HG02938 (cell line): ENCODE results near the gene LUC7L2.
"Not testable (repeated sequence)": the region's sequence is repeated elsewhere in the genome, so short reads cannot be mapped to it uniquely, and the experiment has no call there.

Experiments
- ATAC-seq: cut with Tn5 transposase; IDR thresholded peaks from one replicate; pipeline ENCODE4 v1.9.1; 2021; ENCODE audit warnings: mild to moderate bottlenecking, moderate library complexity; ENCODE audit not compliant: unreplicated experiment

The LUC7L2 gene

DNA sequence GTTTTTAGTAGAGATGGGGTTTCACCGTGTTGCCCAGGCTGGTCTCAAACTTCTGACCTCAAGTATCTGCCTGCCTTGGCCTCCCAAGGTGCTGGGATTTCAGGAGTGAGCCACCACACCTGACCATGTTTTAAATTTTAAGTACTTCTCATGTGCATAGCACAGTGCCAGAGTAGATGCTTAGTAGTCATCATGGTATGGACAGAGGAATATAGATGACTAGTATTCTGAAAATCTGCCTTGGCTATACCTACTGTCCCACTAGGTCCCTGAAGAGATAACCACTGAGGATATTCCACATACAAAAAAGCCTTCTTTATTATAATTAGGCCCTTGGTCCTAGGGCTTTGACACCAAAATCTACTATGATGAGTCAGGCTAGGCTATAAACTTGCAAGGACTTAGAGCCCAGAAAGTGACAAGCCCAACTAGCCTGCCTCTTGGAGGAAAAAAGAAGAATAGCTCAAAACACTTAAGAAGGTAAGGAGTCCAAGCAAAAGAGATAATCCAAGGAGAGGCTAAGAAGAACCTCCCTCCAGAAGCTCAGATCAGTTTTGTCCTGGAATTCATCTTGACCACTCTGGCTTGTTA lies 34.0 kb downstream of the LUC7L2 start:
- no peak for ATAC-seq

DNA sequence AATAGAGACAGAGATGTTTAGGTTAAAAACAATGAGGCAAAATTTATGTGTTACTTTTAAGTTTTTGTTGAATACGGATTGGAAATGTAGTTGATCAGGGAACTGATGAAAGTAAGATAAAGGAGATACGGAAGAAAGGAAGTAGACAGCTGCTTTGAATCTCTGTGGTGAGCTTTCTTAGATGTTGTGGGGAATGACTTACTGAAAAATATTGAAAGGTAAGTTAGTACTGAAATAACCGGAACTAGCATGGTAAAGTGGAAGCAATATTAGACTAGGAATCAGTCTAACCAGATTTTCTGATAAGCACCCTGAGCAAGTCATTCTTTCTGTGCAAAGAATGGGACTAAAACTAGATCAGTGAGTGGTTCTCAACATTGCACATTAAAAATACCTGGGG lies 34.8 kb downstream of the LUC7L2 start:
- ATAC-seq = no peak

DNA sequence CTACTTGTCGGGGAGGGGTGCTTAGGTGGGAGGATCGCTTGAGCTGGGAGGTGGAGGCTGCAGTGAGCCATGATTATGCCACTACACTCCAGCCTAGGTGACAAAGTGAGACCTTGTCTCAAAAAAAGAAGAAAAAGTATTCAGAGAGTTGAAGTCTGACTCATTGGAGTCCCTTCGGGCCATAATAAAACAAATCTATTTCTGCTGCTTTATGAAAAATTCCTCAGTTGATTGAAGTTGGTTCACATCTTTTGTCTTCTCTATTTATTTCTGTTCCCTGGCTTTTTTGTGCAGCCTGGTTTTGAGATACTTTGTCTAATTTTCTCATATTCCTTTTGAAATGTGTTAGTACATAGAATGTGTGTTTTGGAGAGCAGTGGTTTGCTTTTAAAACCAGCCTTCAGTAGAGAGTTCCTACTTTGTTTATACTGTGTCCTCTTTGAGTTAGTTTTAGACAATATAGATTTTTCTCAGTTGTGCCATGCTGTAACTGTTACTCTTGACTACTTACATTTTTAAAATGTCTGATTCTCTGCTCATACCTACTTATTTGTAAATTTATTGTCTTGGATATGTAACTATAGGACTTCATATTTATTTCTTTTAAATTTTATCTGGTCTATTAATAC lies 36.7 kb downstream of the LUC7L2 start:
- ATAC-seq = no peak

DNA sequence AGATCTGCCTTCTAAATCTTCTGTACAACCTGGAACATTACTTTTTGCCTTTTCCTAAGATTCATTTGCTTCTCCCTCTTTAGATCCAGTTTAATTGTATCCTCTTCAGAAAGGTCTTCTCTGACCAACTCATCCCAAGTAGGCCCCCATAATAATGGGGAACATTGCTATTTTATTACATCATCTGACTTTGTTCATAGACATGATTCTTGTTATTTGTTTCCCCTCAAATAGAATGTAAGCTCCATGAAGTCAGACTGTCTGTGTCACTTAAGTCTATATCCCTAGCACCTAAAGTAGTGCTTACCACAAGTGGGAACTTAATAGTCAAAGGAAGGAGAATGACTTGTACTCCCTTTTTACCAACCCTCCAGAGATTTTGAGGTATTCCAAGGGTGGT lies 37.5 kb downstream of the LUC7L2 start:
- ATAC-seq = no peak

GRCh38 chr7:139403601-139404000 lies 43.9 kb downstream of the LUC7L2 start:
- ATAC-seq = no peak

DNA sequence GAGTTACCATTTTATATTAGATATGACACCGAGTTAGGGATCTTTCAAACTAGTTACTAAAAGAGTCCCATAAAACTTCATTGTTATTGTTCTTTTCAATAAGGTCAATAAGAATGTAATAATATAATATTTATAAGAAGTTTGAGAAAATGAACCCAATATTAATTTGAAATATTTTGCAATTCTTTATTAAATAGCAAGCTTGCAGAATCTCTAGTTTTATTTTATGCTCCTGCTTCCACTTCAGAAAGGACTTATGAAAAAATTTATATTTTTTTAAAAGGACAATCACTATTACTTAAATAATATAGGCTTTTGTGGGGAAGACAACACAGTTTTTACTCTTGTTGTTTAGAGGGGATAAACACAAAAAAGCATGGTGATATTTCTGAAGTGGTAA lies 47.9 kb downstream of the LUC7L2 start:
- ATAC-seq = no peak

- ATAC-seq = not testable (repeated sequence)
Observed at GRCh38 chr7:139414743-139415402, 55.2 kb downstream of the LUC7L2 start.

GRCh38 chr7:139416405-139416804 lies 56.7 kb downstream of the LUC7L2 start:
- no peak for ATAC-seq

DNA sequence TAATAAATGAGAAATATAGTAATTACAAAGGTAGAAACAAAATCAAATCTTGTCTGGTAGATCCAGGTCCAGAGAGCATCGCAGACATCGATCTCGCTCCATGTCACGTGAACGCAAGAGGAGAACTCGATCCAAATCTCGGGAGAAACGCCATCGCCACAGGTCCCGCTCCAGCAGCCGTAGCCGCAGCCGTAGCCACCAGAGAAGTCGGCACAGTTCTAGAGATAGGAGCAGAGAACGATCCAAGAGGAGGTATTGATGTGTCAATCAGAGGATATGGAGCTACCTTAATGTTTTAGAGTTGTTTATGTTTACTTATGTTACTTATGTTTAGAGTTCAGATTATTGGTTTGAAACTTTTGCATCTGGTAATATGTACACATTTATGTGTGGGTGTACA lies 57.8 kb downstream of the LUC7L2 start:
- no peak for ATAC-seq

DNA sequence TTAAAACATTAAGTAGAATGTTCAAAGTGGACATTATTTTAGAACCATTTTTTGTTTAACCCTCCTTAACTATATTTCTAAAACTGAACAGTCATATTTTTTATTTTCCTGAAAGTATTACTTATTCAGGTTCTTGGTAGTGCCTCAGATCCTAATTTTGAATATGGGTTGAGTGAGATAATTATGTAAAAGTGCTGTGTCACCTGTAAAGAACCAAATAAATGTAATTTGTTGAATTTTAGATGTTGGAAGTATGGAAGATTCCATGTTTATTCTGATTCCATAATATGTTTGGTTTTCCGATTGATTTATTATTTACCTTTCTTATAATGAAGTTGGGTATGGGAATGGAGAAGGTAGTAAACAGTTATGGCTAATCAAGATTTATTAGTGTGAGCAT lies 61.4 kb downstream of the LUC7L2 start:
- ATAC-seq = no peak

- no peak for ATAC-seq
Observed at GRCh38 chr7:139422126-139422525, 62.4 kb downstream of the LUC7L2 start.

DNA sequence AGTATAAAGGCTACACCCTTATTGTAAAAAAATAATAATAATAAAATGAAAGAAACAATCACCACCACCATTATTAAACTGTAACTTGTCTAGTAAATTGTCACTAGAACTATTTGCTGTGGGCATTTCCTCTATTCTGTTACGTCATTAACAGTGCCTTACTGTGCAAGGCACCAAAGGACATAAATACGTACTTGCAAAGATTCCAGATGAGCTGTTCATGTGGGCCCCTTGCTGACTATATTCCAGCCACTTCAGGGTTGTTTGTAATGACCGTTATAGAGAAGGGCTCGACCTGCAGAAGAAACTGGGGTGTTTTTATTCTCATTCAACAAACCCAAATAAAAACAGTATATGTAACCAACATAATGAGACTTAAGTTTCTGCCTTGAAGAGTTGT lies 63.4 kb downstream of the LUC7L2 start:
- ATAC-seq = no peak

- no peak for ATAC-seq
Observed at GRCh38 chr7:139424004-139424403, 64.3 kb downstream of the LUC7L2 start.

DNA sequence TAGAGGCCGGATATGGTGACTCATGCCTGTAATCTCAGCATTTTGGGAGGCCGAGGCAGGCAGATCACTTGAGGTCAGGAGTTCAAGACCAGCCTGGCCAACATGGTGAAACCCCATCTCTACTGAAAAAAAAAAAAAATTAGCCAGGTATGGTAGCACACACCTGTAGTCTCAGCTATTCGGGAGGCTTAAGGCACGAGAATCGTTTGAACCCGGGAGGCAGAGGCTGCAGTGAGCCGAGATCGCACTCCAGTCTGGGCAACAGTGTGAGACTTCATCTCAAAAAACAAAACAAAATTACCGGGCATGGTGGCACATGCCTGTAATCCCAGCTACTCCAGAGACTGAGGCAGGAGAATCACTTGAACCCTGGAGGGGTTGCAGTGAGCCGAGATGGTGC lies 66.0 kb downstream of the LUC7L2 start:
- not testable (repeated sequence) for ATAC-seq

GRCh38 chr7:139426258-139427028 lies 66.7 kb downstream of the LUC7L2 start:
- ATAC-seq = no peak

DNA sequence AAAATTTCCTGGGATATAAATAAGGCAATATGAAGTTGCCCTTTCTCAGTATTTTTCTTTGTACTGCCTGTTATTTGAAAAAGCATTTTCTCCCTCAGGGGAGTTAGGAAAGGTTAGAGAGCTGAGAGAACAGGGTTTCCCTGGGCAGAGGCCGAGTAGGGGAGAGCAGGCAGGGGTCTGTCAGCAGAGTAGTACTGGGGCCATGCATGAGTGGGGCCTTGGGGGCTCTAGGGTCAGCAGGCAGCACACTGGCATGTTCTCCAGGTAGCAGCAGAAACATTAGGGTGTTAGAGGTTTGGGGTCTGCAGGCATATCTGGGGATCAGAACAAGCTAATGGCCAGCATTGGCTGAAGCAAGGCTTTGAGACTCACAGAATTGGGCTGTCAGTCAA lies 67.3 kb downstream of the LUC7L2 start:
- ATAC-seq = no peak

GRCh38 chr7:139427788-139428187 lies 68.1 kb downstream of the LUC7L2 start:
- ATAC-seq = no peak

- not testable (repeated sequence) for ATAC-seq
Observed at GRCh38 chr7:139429735-139430134, 70.0 kb downstream of the LUC7L2 start.

GRCh38 chr7:139430443-139430842 lies 70.7 kb downstream of the LUC7L2 start:
- ATAC-seq = no peak

DNA sequence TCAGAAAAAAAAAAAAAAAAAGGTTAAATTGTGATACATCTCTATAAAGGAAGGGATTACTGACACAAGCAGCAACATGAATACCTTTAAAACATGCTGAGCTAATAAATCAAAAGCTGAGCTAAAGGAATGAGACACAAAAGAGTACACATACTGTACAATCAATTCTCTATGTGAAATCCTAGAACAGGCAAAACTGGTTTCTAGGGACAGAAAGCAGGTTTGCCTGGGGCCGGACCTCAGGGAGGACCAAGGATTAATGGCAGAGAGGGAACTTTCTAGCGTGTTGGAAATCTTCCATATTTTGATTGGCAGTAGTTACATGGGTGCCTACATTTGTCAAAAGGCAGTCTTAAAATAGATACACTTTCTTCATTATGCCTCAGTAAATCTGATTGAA lies 71.3 kb downstream of the LUC7L2 start:
- ATAC-seq = no peak

GRCh38 chr7:139431459-139431858 lies 71.8 kb downstream of the LUC7L2 start:
- no peak for ATAC-seq

DNA sequence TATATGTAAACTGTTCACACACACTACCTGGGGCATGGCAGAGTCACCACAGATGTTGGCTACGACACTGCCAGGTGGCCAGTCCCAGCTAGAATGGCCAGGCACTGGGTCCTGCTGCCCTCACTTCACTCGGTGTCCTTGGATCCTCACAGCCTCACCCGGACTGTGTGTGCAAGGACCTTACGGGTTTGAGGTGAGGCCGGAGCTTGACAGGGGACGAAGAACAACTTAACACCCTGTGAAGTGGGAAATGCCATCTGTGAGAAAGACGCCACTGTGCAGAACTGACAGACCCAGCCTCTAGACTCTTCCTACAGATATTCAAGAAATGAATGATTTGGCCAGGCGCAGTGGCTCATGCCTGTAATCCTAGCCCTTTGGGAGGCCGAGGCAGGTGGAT lies 77.1 kb downstream of the LUC7L2 start:
- no peak for ATAC-seq
